IPS-18c (cell line): Measurements from ENCODE around the gene GPC6.

Experiments used
- H3K4me3 ChIP-seq: 2 replicates; pipeline ENCODE4 v1.7.0; 2013; ENCODE audit warnings: low read depth, mild to moderate bottlenecking, low read length, moderate library complexity; ENCODE audit not compliant: insufficient read depth
- H3K9me3 ChIP-seq: one replicate; pipeline ENCODE4 v1.6.1; 2013; ENCODE audit warnings: mild to moderate bottlenecking, low read length, moderate library complexity; ENCODE audit not compliant: control insufficient read depth, insufficient read depth

The GPC6 gene

DNA sequence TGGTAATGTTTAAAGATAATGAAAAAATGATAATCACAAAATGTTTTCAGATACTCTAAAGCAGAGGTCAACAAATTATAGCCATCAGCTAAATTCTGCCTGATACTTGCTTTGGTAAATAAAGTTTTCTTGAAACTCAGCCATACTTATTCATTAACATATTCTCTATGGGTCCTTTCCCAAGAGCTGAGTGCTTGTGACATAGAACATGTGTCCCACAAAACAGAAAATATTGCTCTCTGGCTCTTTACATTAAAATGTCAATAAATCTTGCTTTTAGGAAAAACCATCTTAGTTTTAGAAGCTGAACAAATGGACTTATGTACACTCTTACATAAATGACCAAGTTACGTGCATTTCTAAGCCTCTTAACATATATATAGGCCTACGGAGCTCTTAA lies 945.8 kb downstream of the GPC6 start:
- H3K4me3 ChIP-seq: no peak overlapping the region
- no peaks in the 10 kb centered on the region for H3K9me3 ChIP-seq

DNA sequence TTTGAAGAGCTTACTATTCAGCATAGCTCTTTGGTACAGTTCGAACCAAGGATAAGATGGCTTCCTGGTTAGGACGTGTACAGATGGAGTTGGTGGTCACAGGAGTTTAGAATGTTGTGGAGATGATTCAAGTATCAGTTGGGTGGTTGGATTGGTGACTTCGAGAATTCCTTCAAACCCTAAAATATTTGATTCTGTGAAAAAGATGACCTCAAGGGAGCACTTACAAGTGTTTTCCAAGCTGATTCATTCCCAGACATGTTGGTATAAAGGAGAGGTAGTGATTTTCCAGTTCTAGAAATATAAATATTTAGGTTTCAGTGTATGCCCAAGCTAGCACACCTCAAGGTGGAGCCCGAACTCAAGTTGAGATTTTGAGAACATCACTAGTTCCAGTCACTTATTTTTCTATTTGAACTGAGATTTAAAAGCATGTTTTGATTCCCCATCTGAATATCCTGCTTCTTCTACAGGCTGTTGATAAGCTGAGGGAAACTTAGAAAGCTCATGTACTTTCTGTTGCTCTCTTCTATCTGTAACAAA lies 946.8 kb downstream of the GPC6 start:
- no peaks in the 10 kb centered on the region for H3K9me3 ChIP-seq
- H3K4me3 ChIP-seq: no peak overlapping the region

DNA sequence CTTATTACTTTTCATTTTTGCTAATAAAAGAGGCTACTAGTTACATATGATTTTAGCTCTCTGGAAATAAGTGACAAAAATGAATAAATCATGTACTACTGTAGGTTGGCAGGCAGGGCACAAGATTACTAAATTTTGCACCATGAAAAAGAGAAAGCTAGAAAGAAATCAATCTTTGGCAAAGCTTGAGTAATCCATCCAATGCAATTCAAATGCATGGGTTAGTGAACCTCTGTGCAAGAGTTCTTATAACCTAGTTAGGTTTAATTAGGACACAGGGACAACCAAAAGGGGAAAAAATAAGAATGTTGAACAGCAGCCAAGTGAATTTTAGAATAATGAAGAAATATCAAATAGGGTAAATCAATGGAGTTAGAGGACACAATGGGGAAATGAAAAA lies 947.4 kb downstream of the GPC6 start:
- no peaks in the 10 kb centered on the region for H3K9me3 ChIP-seq
- no peak overlapping the region for H3K4me3 ChIP-seq

DNA sequence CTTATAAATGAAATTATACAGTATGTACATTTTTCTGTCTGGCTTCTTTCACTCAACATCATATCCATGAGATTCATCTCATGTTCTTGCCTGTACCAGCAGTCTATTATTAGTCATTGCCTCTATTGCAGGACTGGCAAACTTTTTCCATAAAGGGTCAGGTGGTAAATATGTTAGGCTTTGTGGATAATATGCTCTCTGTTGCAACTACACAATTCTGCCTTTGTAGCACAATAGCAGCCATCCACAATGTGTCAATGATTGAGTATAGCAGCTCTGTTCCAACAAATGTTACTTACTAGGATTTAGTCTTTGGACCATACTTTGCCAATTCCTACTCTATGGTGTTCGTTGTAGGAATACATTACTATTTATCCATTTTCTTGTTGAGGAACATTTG lies 948.5 kb downstream of the GPC6 start:
- Histone ChIP-seq H3K9me3 (no peaks in the 10 kb centered on the region), H3K4me3 (no peak overlapping the region)

DNA sequence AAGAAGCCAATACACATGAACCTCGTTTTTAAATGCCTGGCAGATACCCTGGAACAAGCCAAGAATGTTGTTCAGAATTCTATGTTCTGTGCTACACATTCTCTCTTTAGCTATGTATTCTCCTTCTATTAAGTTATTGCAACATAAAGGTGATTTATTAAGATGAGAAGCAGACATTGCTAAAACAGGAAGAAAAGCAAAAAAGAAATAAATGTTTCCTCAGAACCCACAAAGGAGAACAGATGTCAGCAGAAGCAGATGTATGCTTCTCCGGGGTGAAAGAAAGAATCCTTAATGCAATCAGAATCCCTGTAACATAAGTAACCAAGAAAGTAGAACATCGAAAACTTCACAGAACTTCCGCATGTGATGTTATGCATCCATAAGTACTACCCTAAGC lies 950.0 kb downstream of the GPC6 start:
- no peak overlapping the region for H3K4me3 ChIP-seq
- no peaks in the 10 kb centered on the region for H3K9me3 ChIP-seq

DNA sequence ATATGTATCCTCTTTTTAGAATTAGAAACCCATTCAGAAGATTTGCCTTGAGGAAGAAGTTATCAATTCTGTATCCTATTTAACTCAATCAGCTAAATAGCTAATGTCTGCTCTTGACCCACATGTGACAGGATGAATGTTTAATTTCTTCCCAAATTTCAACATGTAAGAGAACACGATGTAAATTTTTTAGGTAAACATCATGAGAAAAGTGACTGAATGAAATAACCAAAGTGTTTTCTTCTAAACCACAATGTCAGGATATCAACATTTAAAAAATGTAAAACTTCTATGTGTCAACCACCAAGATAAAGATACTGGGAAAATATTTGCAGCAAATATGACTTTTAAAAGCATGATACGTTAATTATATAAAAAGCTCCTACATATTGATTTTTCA lies 950.4 kb downstream of the GPC6 start:
- Histone ChIP-seq H3K4me3 (no peak overlapping the region), H3K9me3 (no peaks in the 10 kb centered on the region)

DNA sequence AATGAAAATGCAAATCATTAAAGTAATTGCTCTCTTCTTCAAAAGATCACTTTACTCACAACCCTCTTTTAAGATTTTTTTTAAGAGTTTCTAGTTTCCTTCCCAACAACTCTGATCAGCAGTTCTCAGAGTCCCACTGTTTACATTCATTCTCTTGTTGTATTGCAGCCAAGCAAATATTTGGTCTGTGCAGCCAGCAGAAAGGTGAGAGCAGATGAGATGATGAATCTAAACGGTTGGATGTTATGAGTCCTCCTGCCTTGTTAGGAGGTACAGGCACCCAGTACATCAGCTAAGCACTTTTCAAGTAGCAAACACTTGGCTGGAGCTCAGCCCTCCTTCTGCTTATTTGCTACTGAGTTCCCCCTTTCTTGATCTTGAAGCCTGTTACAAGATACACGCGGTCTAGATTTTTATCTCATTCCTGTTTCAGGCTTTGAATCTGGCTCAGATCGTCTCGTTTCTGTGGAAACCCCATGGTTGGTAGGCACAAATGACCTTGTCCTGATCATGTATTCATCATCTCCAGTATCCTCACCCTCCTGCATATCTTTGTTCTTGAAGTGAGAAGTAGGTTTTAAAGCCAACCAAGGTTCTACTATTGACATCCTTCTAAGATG lies 952.1 kb downstream of the GPC6 start:
- H3K9me3 ChIP-seq: no peaks in the 10 kb centered on the region

DNA sequence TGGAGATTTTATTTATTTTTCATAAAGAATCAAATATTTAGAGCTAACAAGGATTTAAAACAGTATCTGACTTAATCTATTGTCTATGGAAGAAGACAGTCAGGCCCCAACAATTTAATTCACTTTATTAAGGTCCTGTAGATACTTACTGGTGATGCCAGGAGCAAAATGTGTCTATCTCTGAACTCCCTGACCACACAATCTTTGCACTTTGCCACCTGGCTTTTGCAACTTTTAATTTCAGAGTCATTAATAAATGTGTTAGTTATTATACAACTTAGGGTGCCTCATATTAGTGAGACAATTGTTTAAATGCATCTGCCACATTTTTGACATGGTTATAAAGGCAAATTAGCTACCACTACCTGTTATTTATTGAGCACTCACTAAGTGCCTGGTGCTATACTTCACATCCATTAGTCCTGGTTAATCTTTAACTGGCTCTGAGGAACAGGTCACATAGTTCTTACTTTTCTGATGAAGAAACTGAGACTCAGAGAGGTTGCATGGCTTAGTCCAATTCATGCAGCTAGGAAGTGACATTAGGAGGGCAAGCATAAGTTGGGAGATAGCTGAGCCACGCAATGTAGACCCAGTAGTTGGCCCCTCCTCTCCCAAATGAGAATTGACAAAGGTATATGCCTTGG lies 955.0 kb downstream of the GPC6 start:
- H3K9me3 ChIP-seq: no peaks in the 10 kb centered on the region
- no peak overlapping the region for H3K4me3 ChIP-seq

More for the DNA sequence above, 952.1 kb downstream of the GPC6 start:
- no peak overlapping the region for H3K4me3 ChIP-seq

DNA sequence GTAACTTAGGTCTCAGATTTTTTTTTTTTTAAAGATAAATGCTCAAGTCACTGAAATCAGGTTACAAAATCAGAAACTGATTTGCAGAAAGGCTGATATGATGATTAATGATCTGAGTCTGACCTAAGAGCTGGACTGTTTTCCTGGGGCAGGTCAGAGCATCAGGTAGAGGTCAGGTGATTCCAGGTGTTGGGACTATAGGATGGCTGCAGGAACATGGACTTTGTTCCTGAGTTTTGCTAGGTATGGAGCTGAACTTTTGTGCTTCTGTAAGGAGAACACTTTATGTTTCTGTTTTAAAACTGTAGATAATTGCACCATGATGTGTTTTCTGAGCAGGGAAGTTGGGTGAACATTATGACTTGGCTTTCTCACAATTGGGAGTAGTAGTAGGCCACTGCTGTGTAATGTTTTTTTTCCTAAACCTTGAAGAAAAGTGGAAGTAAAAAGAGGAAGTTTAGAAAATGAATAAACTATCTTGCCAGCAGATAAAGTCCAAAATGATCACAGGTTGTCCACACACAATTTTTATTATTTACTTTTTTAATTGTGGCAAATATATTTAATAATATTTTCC lies 955.7 kb downstream of the GPC6 start:
- Histone ChIP-seq H3K4me3 (no peak overlapping the region), H3K9me3 (no peaks in the 10 kb centered on the region)

DNA sequence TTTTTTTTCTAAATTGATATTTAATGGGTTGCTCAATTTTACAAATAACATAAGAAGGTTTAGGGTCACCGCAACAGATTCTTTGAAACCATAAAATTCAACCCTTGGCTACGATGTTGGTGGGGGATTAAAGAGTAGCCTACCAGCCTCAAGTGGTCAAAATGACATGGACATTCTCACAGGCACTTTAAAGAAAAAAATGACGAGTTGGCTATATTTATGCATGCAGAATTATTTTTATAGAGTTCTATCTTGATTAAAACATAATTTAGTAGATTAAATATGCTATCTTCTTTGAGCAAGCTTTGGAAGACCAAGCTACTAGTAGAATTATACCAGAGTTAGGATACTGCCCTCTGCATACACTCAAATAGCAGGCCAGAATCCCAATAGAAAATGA lies 959.9 kb downstream of the GPC6 start:
- H3K4me3 ChIP-seq: no peak overlapping the region
- H3K9me3 ChIP-seq: no peaks in the 10 kb centered on the region

DNA sequence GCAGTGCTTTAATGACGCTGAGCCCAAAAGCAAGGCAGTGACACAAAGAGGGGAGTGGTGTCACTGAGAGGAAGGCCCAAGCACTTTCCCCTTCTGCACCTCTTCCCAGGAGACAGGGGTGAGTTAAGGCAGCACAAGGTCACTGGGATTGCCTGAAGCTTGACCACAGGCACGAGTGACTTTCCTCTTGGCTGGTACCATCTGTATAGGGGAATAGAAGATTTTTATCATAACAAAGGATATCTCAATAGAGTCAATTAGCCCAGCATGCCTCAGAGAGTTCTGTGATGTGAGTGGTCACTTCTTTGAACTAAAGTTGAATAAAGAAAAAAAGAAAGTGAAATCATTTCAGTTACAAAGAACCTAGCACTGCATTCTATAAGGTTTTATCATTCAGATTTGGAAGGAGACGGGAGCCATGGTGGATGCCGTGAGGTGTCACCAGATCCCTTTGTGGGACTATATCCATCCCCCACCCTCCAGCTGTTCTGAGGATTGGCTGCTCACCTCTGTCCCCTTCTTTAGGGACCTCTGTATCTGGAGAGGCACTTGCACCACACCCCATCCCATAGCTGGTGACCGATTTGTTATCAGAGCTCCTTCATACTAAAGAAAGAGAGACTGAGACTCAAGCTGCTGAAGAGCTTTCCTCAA lies 961.7 kb downstream of the GPC6 start:
- Histone ChIP-seq H3K9me3 (no peaks in the 10 kb centered on the region), H3K4me3 (no peak overlapping the region)

DNA sequence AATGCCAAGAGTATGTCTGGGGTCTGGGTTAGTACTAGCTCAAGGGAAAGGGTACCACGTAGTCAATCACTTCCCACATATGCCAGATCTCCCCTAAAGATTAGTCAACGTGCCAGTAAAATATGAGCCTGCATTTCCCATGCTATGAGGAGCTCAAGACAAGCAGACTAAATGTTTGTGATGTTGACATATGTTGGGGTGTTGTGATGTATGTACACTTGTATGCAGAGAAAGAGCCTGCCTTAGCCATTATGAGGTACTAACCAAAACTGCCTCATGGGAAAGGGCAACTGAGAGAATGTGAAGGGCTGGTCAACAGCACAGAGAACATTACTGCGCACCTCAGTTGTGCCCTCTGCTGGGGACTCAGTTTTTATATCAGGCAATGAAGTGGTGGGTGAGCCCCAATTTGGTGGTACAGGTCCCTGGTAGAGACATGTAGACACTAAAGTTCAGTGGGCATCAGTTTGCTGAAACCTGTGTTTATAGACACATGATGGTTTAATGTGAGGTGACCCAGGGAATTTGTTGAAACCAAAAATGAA lies 965.9 kb downstream of the GPC6 start:
- H3K4me3 ChIP-seq: no peak overlapping the region
- H3K9me3 ChIP-seq: no peaks in the 10 kb centered on the region

DNA sequence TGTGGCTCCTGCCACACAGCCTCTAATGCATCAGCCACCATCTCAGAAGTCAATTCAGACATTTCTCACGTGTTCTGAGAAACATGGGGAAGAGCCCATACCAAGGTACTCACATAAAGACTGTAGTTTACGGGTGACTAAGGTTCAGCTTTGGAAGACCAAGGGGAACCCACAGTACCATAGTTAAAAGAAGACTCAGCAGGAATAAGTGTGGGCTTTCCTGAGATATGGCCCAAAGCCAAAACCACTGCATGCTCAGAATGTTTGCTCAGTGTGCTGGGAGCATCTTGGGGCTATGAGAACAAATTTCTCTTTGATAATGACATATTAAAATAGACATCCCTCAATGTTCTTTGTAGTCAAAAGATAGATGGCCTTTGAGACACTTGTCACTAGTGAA lies 969.1 kb downstream of the GPC6 start:
- Histone ChIP-seq H3K9me3 (no peaks in the 10 kb centered on the region), H3K4me3 (no peak overlapping the region)

DNA sequence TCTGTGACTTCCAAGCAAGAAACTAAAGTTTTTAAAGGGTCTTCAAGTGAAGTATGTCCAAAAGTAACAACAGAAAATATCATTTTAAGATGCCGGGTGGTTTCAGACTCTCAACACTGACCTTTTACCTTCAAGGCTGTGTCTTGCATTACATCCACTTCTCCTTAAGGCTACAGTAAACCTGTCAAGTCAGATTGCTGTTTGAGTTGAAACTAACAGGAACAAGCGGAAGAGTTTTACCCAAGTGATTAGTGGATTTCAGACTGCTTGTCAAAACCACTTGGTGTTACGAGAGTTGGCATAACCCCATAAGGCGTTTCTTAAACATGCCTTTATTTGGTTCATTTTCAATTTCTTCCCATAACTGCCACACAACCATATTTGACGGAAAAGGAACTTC lies 969.8 kb downstream of the GPC6 start:
- H3K9me3 ChIP-seq: no peaks in the 10 kb centered on the region
- no peak overlapping the region for H3K4me3 ChIP-seq

DNA sequence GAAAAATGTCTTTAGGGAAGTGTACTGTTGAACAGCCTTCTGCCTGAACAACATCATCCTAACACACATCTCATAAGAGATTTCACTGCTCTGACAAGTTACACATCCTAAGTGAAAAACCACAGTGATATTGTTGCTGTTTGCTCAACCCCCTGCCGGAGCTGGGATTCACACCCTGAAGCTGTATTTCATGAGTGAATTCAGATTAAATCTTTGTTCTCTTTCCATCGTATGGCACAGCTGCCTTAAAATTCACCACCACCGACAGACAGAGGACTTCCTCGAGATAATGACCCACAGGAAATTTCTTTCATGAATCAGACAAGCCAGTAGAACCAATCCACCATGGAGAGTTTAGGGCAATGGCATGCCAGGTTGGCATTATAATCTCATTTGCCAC lies 972.1 kb downstream of the GPC6 start:
- no peak overlapping the region for H3K4me3 ChIP-seq
- no peaks in the 10 kb centered on the region for H3K9me3 ChIP-seq

DNA sequence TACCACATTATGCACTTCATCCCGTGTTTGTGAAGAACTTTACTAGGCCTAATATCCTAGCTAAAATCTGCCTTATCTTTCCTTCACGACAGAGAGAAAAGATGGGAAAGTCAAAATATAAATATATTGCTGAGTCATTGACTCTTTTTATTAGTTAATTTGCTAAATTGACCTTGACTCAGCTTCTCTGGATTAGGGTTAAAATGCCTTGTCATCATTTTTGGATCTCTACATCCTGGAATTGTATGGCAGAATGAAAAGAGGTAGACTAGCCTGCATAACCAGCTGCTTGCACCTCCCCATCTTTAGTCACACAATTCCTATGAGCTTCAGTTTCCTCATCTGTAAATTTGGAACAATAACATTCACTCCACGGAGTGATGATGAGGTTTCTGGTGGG lies 972.5 kb downstream of the GPC6 start:
- Histone ChIP-seq H3K9me3 (no peaks in the 10 kb centered on the region), H3K4me3 (no peak overlapping the region)

DNA sequence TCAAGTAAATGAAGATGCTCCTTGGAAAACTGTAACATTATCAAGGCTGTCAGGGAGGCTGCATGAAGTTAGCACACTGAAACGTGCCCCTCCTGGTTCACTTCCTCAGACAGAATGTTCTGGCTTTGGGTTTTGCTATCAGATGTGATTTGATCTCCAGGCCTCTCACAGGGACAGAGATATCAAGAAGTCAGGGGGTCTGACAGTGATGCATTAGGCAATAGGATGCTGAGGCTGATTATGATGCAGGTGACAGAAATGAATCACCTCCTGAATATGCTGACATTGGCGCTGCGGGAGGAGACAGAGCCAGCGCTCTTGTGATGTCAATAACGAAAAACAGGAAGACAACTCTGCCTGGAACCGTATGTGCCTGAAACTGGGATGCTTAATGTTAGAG lies 974.4 kb downstream of the GPC6 start:
- H3K4me3 ChIP-seq: no peak overlapping the region
- no peaks in the 10 kb centered on the region for H3K9me3 ChIP-seq

DNA sequence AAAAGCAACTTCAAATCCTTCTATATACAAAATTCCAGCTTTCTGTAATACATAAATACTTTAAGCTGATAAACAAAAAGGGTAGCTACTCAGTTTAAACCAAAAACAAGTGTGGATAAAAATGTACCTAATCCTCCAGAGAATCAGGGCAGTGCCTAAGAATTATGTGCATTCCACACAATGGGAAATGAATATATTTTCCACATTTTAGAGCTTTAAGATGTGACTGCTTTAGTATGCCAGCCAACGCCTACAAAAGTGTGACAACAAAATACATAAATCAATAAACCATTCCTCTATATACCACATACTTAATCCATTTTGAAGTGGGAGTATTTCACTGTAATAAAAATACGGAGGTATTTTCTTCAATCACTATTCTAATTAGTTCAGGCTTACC lies 977.6 kb downstream of the GPC6 start:
- Histone ChIP-seq H3K4me3 (no peak overlapping the region), H3K9me3 (no peaks in the 10 kb centered on the region)
